ENCODE results near the gene PFN2. TPM values are rescaled to one million over a fixed set of nuclear protein-coding genes. Genes with fewer than 3 reads are reported as not detected.

PFN2 gene
- total RNA-seq, 4 donors from 2014 or later = 64.1 to 208 (median 146) TPM

DNA sequence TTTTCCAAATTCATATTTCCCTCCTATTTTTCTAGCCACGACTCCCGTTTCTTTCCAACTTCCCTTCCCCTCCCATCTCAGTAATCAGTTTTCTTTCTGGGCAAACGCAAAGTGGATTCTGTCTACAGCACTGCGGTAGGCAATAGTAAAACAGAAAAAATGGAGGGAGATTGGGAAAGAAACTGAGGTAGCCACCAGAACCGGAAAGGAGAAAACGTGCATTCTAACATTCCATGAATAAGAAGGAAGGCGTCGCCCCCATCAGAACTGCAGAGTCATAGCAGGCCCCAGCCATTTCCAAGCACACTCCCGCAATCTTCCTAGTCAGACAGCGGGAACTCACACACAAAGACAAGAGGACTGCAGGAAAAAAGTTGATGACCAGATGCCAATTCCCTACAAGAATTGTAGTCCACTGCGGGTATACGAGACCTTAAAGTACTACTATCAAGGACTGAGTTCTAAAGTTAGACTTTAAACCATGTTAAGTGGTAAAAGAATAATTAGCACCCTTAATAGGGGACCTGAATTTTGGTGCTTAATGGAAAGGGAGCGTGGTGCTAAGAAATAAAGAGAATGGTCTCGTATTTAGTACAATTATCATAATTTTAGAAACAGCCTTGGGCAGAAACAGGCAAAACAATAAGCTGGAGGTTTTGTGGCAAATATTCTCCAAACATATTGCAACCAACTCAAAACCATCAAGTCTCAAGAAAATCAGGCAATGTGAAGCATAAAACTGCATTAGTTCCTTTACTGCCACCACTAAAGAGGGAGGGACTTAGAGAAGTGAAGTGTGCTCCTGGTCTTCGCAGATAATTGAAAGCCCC is 1.4 kb downstream of the PFN2 start:
- Histone ChIP-seq H3K36me3 (peaks cover 0 to 26% of the 10 kb centered on the region in 2 donors), H3K9me3 (no peaks in the 10 kb centered on the region), H3K4me3 (peak overlapping the region; percentile 68 to 85 (median 81)), H3K27me3 (no peaks in the 10 kb centered on the region), H3K4me1 (peaks cover 27 to 30% of the 10 kb centered on the region in 2 donors), H3K27ac (peak overlapping the region; percentile 89 to 97 (median 97))
- TF ChIP-seq, protein P1, sequence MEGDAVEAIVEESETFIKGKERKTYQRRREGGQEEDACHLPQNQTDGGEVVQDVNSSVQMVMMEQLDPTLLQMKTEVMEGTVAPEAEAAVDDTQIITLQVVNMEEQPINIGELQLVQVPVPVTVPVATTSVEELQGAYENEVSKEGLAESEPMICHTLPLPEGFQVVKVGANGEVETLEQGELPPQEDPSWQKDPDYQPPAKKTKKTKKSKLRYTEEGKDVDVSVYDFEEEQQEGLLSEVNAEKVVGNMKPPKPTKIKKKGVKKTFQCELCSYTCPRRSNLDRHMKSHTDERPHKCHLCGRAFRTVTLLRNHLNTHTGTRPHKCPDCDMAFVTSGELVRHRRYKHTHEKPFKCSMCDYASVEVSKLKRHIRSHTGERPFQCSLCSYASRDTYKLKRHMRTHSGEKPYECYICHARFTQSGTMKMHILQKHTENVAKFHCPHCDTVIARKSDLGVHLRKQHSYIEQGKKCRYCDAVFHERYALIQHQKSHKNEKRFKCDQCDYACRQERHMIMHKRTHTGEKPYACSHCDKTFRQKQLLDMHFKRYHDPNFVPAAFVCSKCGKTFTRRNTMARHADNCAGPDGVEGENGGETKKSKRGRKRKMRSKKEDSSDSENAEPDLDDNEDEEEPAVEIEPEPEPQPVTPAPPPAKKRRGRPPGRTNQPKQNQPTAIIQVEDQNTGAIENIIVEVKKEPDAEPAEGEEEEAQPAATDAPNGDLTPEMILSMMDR (IDR thresholded peaks at IDR 0.05 in 4 of 5, conservative IDR thresholded peaks at IDR 0.05 in 1 of 5) = no peak
- TF ChIP-seq POLR2A (IDR thresholded peaks at IDR 0.05) = peak; percentile 27 to 47
- ATAC-seq (peak; percentile 42 to 52), DNase-seq (peak; percentile 60 to 75)
- intact Hi-C loops (cut with DNase I; ENCODE audit: low total_unique reads) = no loop called here
- in situ Hi-C loops (cut with MboI; ENCODE audit: low sequenced_read_pairs in 4 of 4) = loop anchor here in 3 of 4 donors (5.0 to 10.0 kb wide), 3 partner anchors 213 to 245 kb away; no protein-coding TSS in a partner anchor

DNA sequence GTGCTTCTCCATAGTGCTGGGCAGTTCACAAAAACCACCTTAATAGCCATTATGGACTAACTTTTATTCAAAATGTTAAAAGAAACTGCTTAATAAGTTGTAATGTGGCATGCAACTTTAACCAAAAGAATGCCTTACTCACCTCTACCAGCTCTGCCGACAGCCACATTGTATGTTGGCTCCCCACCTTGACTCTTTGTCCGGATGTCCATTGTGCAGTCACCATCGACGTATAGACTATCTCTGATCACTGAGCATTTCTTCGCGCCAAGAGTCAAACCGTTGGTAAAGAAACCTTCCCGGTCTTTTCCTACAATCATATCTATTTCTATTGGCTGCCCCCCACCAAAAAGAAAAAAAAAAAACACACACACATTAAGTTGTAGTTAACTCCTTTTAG is 2.5 kb downstream of the PFN2 start:
- ATAC-seq = no peak
- DNase-seq = no peak
- H3K4me1 ChIP-seq = peaks cover 35 to 38% of the 10 kb centered on the region in 2 donors
- intact Hi-C loops (cut with DNase I; ENCODE audit: low total_unique reads) = no loop called here
- in situ Hi-C loops (cut with MboI; ENCODE audit: low sequenced_read_pairs in 4 of 4) = loop anchor here in 3 of 4 donors (5.0 to 10.0 kb wide), 3 partner anchors 214 to 247 kb away; no protein-coding TSS in a partner anchor
- H3K27ac ChIP-seq = peak overlapping the region; percentile 89 to 97 (median 97)
- peak overlapping the region; percentile 68 to 85 (median 81) for H3K4me3 ChIP-seq
- H3K36me3 ChIP-seq = peaks cover 0 to 35% of the 10 kb centered on the region in 2 donors
- H3K27me3 ChIP-seq = no peaks in the 10 kb centered on the region
- TF ChIP-seq POLR2A (IDR thresholded peaks at IDR 0.05) = no peak
- TF ChIP-seq, protein P1 (IDR thresholded peaks at IDR 0.05 in 4 of 5, conservative IDR thresholded peaks at IDR 0.05 in 1 of 5) = no peak
- no peaks in the 10 kb centered on the region for H3K9me3 ChIP-seq

DNA sequence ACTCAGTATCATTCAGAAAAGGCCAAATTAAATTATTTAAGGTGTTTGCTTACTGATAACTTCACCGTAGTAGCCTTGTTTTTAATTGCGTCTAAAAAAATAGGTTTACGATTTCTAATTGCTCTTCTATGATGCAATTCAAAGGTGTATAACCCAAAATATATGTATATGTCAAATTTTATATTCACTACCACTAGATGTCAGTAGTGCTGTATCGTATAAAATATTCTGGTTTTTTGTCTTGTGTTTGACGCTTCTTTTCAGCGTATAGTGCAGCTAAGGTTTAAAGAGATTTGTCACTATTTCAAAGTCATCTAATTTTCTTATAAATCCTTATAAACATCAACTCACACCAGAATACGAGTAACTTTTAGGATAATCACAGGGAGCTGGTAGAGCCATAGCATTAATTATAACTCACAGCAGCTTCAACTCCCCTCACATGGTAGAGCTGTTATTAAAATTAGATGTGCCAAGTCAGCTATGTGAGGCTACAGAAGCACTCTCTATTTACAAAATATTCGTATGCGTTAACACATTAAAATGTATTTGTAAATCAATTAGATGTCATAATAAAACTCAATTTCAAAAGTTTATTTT is 3.5 kb downstream of the PFN2 start:
- no peak for ATAC-seq
- Histone ChIP-seq H3K27ac (peak overlapping the region; percentile 89 to 97 (median 97)), H3K4me1 (peaks cover 40 to 44% of the 10 kb centered on the region in 2 donors), H3K9me3 (no peaks in the 10 kb centered on the region), H3K36me3 (peaks cover 0 to 37% of the 10 kb centered on the region in 2 donors), H3K27me3 (no peaks in the 10 kb centered on the region), H3K4me3 (peak overlapping the region; percentile 68 to 85 (median 81))
- no peak for DNase-seq
- TF ChIP-seq POLR2A (IDR thresholded peaks at IDR 0.05) = no peak
- TF ChIP-seq, protein P1 (IDR thresholded peaks at IDR 0.05 in 4 of 5, conservative IDR thresholded peaks at IDR 0.05 in 1 of 5) = peak; percentile 69 to 81 (median 71)
- in situ Hi-C loops (cut with MboI; ENCODE audit: low sequenced_read_pairs in 4 of 4) = loop anchor here in 3 of 4 donors (5.0 to 10.0 kb wide), 3 partner anchors 215 to 248 kb away; no protein-coding TSS in a partner anchor
- intact Hi-C loops (cut with DNase I; ENCODE audit: low total_unique reads) = loop anchor here (1.0 kb wide), 2 partner anchors 217 to 254 kb away; no protein-coding TSS in a partner anchor

DNA sequence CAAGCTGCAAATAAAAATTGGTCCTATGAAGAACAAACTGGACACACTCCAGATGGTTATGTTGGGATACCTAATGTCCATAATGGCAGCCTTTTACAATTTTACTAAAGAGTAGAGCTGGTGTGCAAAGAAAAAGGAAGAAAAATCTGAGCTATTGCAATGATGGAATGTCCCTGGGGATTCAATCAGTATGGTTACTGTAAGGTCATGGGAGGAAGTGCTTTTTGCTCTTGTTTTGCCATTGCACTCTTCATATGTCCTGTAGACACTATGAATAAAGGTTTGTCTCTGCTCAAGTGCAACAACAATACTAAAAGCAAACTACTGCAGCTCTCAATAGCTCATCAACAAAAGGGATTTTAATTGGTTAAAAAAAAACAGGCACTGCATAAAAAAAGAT is 5.4 kb downstream of the PFN2 start:
- ATAC-seq (no peak), DNase-seq (no peak)
- Histone ChIP-seq H3K27me3 (no peaks in the 10 kb centered on the region), H3K4me3 (peak overlapping the region in 1 of 4 donors; percentile 68), H3K9me3 (no peaks in the 10 kb centered on the region), H3K27ac (peak overlapping the region; percentile 6 to 97 (median 62)), H3K36me3 (peaks cover 0 to 37% of the 10 kb centered on the region in 2 donors), H3K4me1 (peaks cover 40 to 44% of the 10 kb centered on the region in 2 donors)
- TF ChIP-seq POLR2A (IDR thresholded peaks at IDR 0.05) = no peak
- TF ChIP-seq, protein P1 (IDR thresholded peaks at IDR 0.05 in 4 of 5, conservative IDR thresholded peaks at IDR 0.05 in 1 of 5) = no peak
- intact Hi-C loops (cut with DNase I; ENCODE audit: low total_unique reads) = no loop called here
- in situ Hi-C loops (cut with MboI; ENCODE audit: low sequenced_read_pairs in 4 of 4) = loop anchor here in 3 of 4 donors (5.0 to 10.0 kb wide), 3 partner anchors 217 to 250 kb away; no protein-coding TSS in a partner anchor

All from gastrocnemius medialis (tissue), 4 donors.